Peyer's patch (tissue), 4 donors: Measurements from ENCODE around the gene DUSP1. TPM values are rescaled to one million over a fixed set of nuclear protein-coding genes. Genes with fewer than 3 reads are reported as not detected.

ENCODE experiments used
- DNase-seq, 3 donors: peaks; one replicate each; pipeline ENCODE4 v3.0.0-alpha.2; 2017 to 2019
- H3K27ac ChIP-seq, 4 donors: fragments of 200-600 bp; sonication (generic); one replicate each; pipeline ENCODE4 v1.5.1; 2016 to 2019
- H3K27me3 ChIP-seq, 2 donors: fragments of 200-600 bp; sonication (generic); one replicate each; pipeline ENCODE4 v1.5.1; 2019
- H3K36me3 ChIP-seq, 3 donors: fragments of 200-600 bp; sonication (generic); one replicate each; pipeline ENCODE4 v1.5.1; 2016 to 2019
- H3K4me1 ChIP-seq, 4 donors: fragments of 200-600 bp; sonication (generic); one replicate each; pipeline ENCODE4 v1.5.1; 2016 to 2019
- H3K4me3 ChIP-seq, 4 donors: fragments of 200-600 bp; sonication (generic); 1 replicate in 3 of 4; 2 replicates in 1 of 4; pipeline ENCODE4 v1.5.1; 2016 to 2019; ENCODE audit warnings: mild to moderate bottlenecking in 1 of 4
- H3K9me3 ChIP-seq, 4 donors: fragments of 200-600 bp; sonication (generic); one replicate each; pipeline ENCODE4 v1.5.1; 2016 to 2019; ENCODE audit warnings: mild to moderate bottlenecking in 1 of 4
- POLR2A ChIP-seq, 2 donors: fragments of 450-650 bp; IDR thresholded peaks; one replicate each; pipeline ENCODE4 v1.5.1; 2017; ENCODE audit warnings: antibody characterized with exemption in 2 of 2, mild to moderate bottlenecking in 2 of 2, moderate library complexity in 2 of 2
- total RNA-seq, 4 donors: library from RNA; depleted of rRNA; stranded (reverse); fragments of >200 nt; gene quantifications; one replicate each; pipeline ENCODE4 v1.1.0, GENCODE V29; 2016
- TF ChIP-seq, protein P1 (sequence below), 6 experiments: fragments of 450-650 bp in 4 of 6; fragments of 200-600 bp in 2 of 6; sonication (generic) in 1 of 6; IDR thresholded peaks; one replicate each; pipeline ENCODE4 v1.5.1; 2017 to 2019; ENCODE audit warnings: antibody characterized with exemption in 6 of 6, mild to moderate bottlenecking in 3 of 6, moderate library complexity in 1 of 6

DUSP1 gene, protein sequence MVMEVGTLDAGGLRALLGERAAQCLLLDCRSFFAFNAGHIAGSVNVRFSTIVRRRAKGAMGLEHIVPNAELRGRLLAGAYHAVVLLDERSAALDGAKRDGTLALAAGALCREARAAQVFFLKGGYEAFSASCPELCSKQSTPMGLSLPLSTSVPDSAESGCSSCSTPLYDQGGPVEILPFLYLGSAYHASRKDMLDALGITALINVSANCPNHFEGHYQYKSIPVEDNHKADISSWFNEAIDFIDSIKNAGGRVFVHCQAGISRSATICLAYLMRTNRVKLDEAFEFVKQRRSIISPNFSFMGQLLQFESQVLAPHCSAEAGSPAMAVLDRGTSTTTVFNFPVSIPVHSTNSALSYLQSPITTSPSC
- total RNA-seq, result 100 to 1,000 TPM; 155 to 427 (median 285) TPM

DNA sequence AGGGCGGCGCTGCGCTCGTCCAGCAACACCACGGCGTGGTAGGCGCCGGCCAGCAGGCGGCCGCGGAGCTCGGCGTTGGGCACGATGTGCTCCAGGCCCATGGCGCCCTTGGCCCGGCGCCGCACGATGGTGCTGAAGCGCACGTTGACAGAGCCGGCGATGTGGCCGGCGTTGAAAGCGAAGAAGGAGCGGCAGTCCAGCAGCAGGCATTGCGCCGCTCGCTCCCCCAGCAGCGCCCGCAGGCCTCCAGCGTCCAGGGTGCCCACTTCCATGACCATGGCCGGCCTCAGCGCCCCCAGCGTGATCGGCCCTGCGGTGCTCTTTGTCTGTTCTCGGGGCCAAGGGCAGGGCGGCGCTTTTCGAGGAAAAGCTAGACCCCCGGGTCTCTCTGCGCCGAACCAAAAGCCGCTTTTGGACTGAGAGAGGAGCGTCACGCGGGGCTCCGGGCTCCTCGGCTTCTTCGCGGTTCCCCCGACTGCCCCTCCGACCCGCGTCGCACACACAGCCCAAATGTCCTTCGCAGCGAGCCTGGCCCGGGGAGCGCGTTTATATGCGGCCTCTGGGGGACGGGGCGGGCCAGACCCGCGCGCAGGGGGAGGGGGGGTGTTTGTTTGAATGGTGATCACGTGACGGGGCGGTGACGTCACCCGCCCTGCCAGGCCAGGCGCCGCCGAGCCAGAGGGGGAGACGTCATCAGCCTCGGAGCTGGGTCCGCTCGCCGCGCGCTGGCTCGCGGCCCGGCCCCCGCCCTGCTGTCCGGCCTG, at the start of gene DUSP1:
Gene DUSP1 (minus strand): TSS at position 521 of the 764 bp plus-strand sequence. CDS start 243 bp downstream, at position 278.
- peak; percentile 99 to 100 for TF ChIP-seq POLR2A (IDR thresholded peaks at IDR 0.05)
- TF ChIP-seq, protein P1, sequence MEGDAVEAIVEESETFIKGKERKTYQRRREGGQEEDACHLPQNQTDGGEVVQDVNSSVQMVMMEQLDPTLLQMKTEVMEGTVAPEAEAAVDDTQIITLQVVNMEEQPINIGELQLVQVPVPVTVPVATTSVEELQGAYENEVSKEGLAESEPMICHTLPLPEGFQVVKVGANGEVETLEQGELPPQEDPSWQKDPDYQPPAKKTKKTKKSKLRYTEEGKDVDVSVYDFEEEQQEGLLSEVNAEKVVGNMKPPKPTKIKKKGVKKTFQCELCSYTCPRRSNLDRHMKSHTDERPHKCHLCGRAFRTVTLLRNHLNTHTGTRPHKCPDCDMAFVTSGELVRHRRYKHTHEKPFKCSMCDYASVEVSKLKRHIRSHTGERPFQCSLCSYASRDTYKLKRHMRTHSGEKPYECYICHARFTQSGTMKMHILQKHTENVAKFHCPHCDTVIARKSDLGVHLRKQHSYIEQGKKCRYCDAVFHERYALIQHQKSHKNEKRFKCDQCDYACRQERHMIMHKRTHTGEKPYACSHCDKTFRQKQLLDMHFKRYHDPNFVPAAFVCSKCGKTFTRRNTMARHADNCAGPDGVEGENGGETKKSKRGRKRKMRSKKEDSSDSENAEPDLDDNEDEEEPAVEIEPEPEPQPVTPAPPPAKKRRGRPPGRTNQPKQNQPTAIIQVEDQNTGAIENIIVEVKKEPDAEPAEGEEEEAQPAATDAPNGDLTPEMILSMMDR (IDR thresholded peaks at IDR 0.05), result peak; percentile 36 to 86 (median 74)
- Histone ChIP-seq H3K27ac (peak within 1 kb of the TSS; percentile 99 to 100 (median 100)), H3K27me3 (no peaks in the 10 kb centered on the region), H3K36me3 (peaks cover 0 to 34% (median 5%) of the 10 kb centered on the region in 3 donors), H3K4me1 (peaks cover 11 to 40% (median 14%) of the 10 kb centered on the region in 4 donors), H3K9me3 (no peaks in the 10 kb centered on the region), H3K4me3 (peak within 1 kb of the TSS; percentile 54 to 95 (median 80))
- DNase-seq, result peak; percentile 100

DNA sequence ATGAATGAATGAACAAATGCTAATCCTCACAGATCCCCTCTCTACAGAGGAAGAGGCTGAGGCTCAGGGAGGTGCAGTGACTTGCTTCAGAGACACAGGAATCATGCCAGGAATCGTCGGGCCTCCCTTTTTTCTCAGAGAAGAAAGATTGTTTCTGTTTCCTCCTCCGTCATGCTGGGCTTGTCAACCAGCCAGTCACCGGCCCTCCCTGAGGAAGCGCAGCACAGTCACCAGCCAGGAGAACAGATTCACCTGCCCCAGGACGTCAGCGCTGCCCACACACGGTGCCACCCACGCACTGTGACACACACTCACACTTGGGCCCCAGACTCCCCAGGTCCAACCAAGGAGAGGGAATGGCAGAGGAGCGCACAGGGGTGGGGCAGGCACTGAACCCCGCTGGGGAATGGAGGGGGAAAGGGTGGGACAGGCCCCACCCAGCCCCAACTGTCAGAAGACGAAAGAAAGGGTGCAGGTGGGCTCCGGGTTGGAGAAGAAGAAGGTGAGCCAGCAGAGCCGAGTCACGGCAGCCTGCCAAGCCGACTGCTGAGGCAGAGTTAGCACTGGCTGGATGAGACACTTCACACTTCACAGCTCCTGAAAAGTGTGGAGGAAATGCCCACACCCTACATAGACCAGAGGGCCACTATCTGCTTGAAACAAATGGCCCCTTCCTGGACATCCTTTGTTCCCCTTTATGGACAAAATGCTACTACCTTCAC, 49.2 kb upstream of the DUSP1 start:
- H3K27ac ChIP-seq, result peak overlapping the region in 2 of 4 donors; percentile 28 to 40
- H3K4me1 ChIP-seq, result no peaks in the 10 kb centered on the region
- DNase-seq, result peak in 2 of 3 donors; percentile 78 to 81
- no peaks in the 10 kb centered on the region for H3K36me3 ChIP-seq
- H3K4me3 ChIP-seq, result peak overlapping the region in 1 of 4 donors; percentile 13
- no peaks in the 10 kb centered on the region for H3K9me3 ChIP-seq
- TF ChIP-seq POLR2A (IDR thresholded peaks at IDR 0.05), result peak in 1 of 2 donors; percentile 37
- TF ChIP-seq, protein P1 (IDR thresholded peaks at IDR 0.05), result no peak
- no peaks in the 10 kb centered on the region for H3K27me3 ChIP-seq

DNA sequence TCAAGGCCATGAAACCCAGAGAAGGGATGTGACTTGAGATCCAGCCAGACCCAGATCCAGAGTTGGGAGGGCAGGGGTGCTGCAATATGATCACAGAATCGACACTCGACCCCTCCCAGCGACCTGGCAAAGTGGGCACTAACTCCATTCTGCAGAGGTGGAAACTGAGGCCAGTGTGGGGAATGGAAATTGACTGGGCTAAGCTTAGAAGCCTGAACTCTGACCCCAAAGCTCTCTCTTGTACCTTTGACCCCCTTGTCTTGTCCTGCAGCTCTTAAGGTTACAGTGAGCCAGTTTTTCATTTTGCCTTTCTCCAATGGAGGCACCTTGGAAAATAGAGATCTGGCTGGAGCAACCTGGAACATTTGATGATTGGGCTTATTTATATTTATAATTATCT, 48.6 kb upstream of the DUSP1 start:
- Histone ChIP-seq H3K27me3 (no peaks in the 10 kb centered on the region), H3K4me3 (no peak overlapping the region), H3K27ac (peak overlapping the region in 2 of 4 donors; percentile 28 to 40), H3K4me1 (no peaks in the 10 kb centered on the region), H3K9me3 (no peaks in the 10 kb centered on the region), H3K36me3 (no peaks in the 10 kb centered on the region)
- DNase-seq, result no peak
- TF ChIP-seq POLR2A (IDR thresholded peaks at IDR 0.05), result no peak
- TF ChIP-seq, protein P1 (IDR thresholded peaks at IDR 0.05), result no peak

DNA sequence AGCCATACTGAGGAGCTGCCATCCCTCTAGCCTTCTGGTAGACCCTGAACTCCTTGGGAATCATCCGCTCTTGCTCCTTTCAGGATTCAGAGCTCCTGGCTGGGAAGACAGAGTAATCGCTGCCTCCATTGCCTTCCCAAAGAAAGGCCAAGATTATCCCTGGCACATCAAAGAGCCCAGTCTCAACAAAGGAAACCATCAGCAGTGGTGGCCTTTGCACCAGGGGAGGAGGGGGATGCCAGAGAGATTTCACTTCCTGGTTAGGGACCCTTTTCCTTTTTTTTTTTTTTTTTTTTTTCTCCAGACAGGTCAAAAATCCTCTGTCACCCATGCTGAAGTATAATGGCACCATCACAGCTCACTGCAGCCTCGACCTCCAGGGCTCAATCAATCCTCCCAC, 47.1 kb upstream of the DUSP1 start:
- no peaks in the 10 kb centered on the region for H3K27me3 ChIP-seq
- no peak for DNase-seq
- TF ChIP-seq POLR2A (IDR thresholded peaks at IDR 0.05), result no peak
- TF ChIP-seq, protein P1 (IDR thresholded peaks at IDR 0.05), result no peak

DNA sequence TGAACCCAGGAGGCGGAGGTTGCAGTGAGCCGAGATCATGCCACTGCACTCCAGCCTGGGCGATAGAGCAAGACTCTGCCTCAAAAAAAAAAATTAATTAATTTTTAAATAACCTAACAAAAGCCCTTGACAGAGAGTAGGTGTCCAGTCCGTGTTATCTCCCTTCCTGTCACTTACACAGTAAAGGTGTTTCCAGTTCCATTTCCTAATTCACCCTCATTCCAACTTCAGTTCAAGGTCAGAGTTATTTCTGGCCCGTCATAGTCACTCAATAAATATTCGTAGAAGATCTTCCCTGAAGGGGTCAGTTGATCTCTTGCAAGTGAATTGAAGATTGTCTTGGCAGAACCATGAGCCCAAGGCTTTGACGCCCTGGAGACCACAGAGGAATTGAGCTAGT, 46.7 kb upstream of the DUSP1 start:
- Histone ChIP-seq H3K27me3 (no peaks in the 10 kb centered on the region), H3K4me1 (no peaks in the 10 kb centered on the region), H3K4me3 (no peak overlapping the region), H3K27ac (no peak overlapping the region), H3K36me3 (no peaks in the 10 kb centered on the region), H3K9me3 (no peaks in the 10 kb centered on the region)
- no peak for TF ChIP-seq POLR2A (IDR thresholded peaks at IDR 0.05)
- TF ChIP-seq, protein P1 (IDR thresholded peaks at IDR 0.05), result no peak
- DNase-seq, result no peak

More for the DNA sequence above, 47.1 kb upstream of the DUSP1 start:
- Histone ChIP-seq H3K36me3 (no peaks in the 10 kb centered on the region), H3K9me3 (no peaks in the 10 kb centered on the region), H3K4me1 (no peaks in the 10 kb centered on the region), H3K4me3 (no peak overlapping the region), H3K27ac (no peak overlapping the region)
